ENCODE data around the gene SLC22A5.

SLC22A5 gene

DNA sequence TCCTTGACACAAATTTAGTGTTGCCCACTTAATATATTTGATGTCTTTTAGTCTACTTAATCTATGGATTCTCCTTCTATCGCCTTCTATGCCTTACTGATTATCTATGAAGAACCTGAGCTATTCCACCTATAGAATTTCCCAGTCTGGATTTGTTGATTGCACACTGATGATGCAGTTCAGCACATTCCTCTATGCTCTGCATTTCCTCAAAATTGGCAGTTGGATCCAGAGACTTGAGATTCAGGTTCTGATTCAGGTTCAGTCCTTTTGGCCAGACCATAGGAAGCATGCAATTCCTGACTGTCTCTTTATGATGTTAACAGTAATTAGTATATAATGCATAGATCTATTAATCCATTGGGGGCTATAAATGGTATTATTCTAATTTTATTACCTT is 13.8 kb downstream of the SLC22A5 start:
- no peaks in the 10 kb centered on the region for H3K79me2 ChIP-seq (ENCODE audit: control insufficient read depth, low read length)
- TF ChIP-seq EZH2phosphoT487 (IDR thresholded peaks at IDR 0.05; ENCODE audit: borderline replicate concordance, low read length) (no peak), CTCF (IDR thresholded peaks at IDR 0.05; ENCODE audit: low read depth, low read length, poor library complexity, severe bottlenecking) (no peak)

DNA sequence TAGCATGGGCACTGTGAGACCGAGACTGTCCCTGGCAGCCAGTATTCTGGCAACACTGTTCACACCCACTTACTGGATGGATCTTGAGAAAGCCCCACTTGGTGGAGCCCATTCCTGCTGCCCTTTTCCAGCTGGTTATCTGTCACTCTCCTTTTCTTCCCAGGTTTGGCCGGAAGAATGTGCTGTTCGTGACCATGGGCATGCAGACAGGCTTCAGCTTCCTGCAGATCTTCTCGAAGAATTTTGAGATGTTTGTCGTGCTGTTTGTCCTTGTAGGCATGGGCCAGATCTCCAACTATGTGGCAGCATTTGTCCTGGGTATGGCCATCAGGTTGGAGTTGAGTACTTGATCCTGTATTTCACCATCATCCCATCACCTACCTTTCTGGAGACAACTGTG is 14.5 kb downstream of the SLC22A5 start:
- Histone ChIP-seq H3K9me2 (replicated peaks; ENCODE audit: control insufficient read depth, low read length) (no peaks in the 10 kb centered on the region), H3K36me3 (ENCODE audit: control insufficient read depth, low read length) (no peaks in the 10 kb centered on the region), H3K27me3 (ENCODE audit: control insufficient read depth, low read length) (no peaks in the 10 kb centered on the region), H4K20me1 (ENCODE audit: control insufficient read depth, insufficient read depth, low read depth, low read length) (no peaks in the 10 kb centered on the region), H3K27ac (ENCODE audit: low read depth, low read length) (no peak overlapping the region), H3K4me1 (ENCODE audit: control insufficient read depth, low read length) (peaks cover 10% of the 10 kb centered on the region), H3K4me3 (ENCODE audit: low read length) (no peak overlapping the region), H3F3A (ENCODE audit: control insufficient read depth, insufficient read depth) (no peaks in the 10 kb centered on the region), H3K9me3 (ENCODE audit: control insufficient read depth, insufficient read depth, low read length) (no peaks in the 10 kb centered on the region), H3K4me2 (ENCODE audit: low read length) (no peak overlapping the region), H3K79me2 (ENCODE audit: control insufficient read depth, low read length) (no peaks in the 10 kb centered on the region)
- TF ChIP-seq CTCF (IDR thresholded peaks at IDR 0.05; ENCODE audit: low read depth, low read length, poor library complexity, severe bottlenecking) (no peak), EZH2phosphoT487 (IDR thresholded peaks at IDR 0.05; ENCODE audit: borderline replicate concordance, low read length) (no peak)

More for the DNA sequence above, 13.8 kb downstream of the SLC22A5 start:
- Histone ChIP-seq H3K4me2 (ENCODE audit: low read length) (no peak overlapping the region), H3K9me3 (ENCODE audit: control insufficient read depth, insufficient read depth, low read length) (no peaks in the 10 kb centered on the region), H4K20me1 (ENCODE audit: control insufficient read depth, insufficient read depth, low read depth, low read length) (no peaks in the 10 kb centered on the region), H3K27me3 (ENCODE audit: control insufficient read depth, low read length) (no peaks in the 10 kb centered on the region), H3K36me3 (ENCODE audit: control insufficient read depth, low read length) (no peaks in the 10 kb centered on the region), H3K4me1 (ENCODE audit: control insufficient read depth, low read length) (peaks cover 10% of the 10 kb centered on the region), H3K27ac (ENCODE audit: low read depth, low read length) (no peak overlapping the region), H3F3A (ENCODE audit: control insufficient read depth, insufficient read depth) (no peaks in the 10 kb centered on the region), H3K4me3 (ENCODE audit: low read length) (no peak overlapping the region), H3K9me2 (replicated peaks; ENCODE audit: control insufficient read depth, low read length) (no peaks in the 10 kb centered on the region)

DNA sequence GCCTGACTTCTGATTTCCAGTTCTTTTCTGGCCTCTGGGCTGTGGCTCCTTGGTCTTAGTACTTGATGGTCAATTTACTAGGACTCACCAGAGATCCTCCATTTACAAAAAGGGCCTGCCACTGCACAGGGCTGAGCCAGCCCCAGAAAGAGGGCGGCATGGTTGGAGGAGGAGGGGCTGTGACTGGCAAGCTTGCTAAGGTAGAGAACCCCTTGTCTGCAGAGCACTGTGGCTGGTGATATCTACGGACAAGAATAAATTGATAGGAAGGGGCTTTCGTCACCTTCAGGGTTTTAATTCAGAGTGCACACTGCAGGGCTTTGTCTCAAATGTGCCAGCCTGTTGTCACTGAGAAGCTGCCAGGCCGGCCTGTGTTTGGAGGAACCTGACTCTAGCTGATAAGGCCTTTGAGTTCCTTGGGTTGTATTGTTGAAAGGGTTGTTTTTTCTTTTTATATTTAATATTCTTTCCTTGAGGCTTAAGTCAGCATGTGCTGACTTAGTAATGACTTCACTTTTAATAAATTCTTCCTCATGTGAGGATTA is 15.1 kb downstream of the SLC22A5 start:
- no peaks in the 10 kb centered on the region for H3K36me3 ChIP-seq (ENCODE audit: control insufficient read depth, low read length)
- no peak overlapping the region for H3K4me3 ChIP-seq (ENCODE audit: low read length)
- TF ChIP-seq CTCF (IDR thresholded peaks at IDR 0.05; ENCODE audit: low read depth, low read length, poor library complexity, severe bottlenecking) (no peak), EZH2phosphoT487 (IDR thresholded peaks at IDR 0.05; ENCODE audit: borderline replicate concordance, low read length) (no peak)
- peaks cover 10% of the 10 kb centered on the region for H3K4me1 ChIP-seq (ENCODE audit: control insufficient read depth, low read length)
- no peak overlapping the region for H3K27ac ChIP-seq (ENCODE audit: low read depth, low read length)
- no peaks in the 10 kb centered on the region for H4K20me1 ChIP-seq (ENCODE audit: control insufficient read depth, insufficient read depth, low read depth, low read length)
- no peaks in the 10 kb centered on the region for H3K27me3 ChIP-seq (ENCODE audit: control insufficient read depth, low read length)
- no peak overlapping the region for H3K4me2 ChIP-seq (ENCODE audit: low read length)
- no peaks in the 10 kb centered on the region for H3F3A ChIP-seq (ENCODE audit: control insufficient read depth, insufficient read depth)
- no peaks in the 10 kb centered on the region for H3K9me2 ChIP-seq (replicated peaks; ENCODE audit: control insufficient read depth, low read length)
- H3K79me2 ChIP-seq (ENCODE audit: control insufficient read depth, low read length) = no peaks in the 10 kb centered on the region
- H3K9me3 ChIP-seq (ENCODE audit: control insufficient read depth, insufficient read depth, low read length) = no peaks in the 10 kb centered on the region
